Tibial artery (tissue), 4 donors: Measurements from ENCODE around the gene MXI1.
"Not testable (repeated sequence)": the region's sequence is repeated elsewhere in the genome, so short reads cannot be mapped to it uniquely, and the experiment has no call there.

Source experiments
- DNase-seq, 2 donors: peaks; one replicate each; pipeline ENCODE4 v3.0.0-alpha.2; 2019
- H3K27ac ChIP-seq, 2 donors: fragments of 200-600 bp; sonication (generic) in 1 of 2; 1 replicate in 1 of 2; 2 replicates in 1 of 2; pipeline ENCODE4 v1.5.1; 2018 to 2019; ENCODE audit warnings: mild to moderate bottlenecking in 1 of 2
- H3K27me3 ChIP-seq, 2 donors: fragments of 200-600 bp; sonication (generic) in 1 of 2; one replicate each; pipeline versions ENCODE4 v1.5.1 to v1.6.0; 2016 to 2019
- H3K36me3 ChIP-seq, 3 donors: fragments of 200-600 bp; sonication (generic) in 2 of 3; one replicate each; pipeline ENCODE4 v1.5.1; 2016 to 2019; ENCODE audit warnings: mild to moderate bottlenecking in 2 of 3
- H3K4me1 ChIP-seq, 4 donors: fragments of 200-600 bp; sonication (generic) in 2 of 4; 1 replicate in 3 of 4; 2 replicates in 1 of 4; pipeline ENCODE4 v1.5.1; 2016 to 2019
- H3K4me3 ChIP-seq, 2 donors: fragments of 200-600 bp; sonication (generic) in 1 of 2; 1 replicate in 1 of 2; 2 replicates in 1 of 2; pipeline ENCODE4 v1.5.1; 2018 to 2019; ENCODE audit warnings: mild to moderate bottlenecking in 2 of 2
- H3K9me3 ChIP-seq, 3 donors: fragments of 200-600 bp; sonication (generic) in 1 of 3; one replicate each; pipeline ENCODE4 v1.5.1; 2016 to 2019
- intact Hi-C: fragments of 100-400 bp; cut with DNase I; formaldehyde crosslinking; loops from one replicate; pipeline ENCODE4 v1.15.0; 2023; ENCODE audit warnings: low total_unique reads
- TF ChIP-seq, protein P1 (sequence below), 2 experiments: fragments of 200-600 bp in 1 of 2; fragments of 450-650 bp in 1 of 2; IDR thresholded peaks; one replicate each; pipeline ENCODE4 v1.5.1; 2017 to 2019; ENCODE audit warnings: antibody characterized with exemption in 2 of 2, mild to moderate bottlenecking in 1 of 2, moderate library complexity in 1 of 2

Gene MXI1

DNA sequence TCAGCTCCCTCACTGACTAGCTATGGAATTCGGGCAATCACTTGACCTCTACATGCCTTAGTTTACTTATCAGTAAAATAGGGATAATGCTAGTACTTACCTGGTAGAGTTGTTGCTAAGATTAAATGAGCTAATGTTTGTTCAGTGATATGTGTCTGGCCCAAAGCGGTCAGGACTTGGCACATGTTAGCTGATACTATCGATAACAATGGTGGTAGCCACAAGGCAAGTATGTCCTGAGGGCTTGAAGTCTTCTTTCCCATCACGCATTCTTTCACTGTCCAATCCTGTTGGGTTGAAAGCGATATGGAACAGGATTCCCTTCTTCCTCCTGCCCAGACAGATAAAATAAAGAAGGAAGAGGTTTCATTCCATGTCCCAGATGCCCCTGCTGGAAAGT is 25.5 kb upstream of the MXI1 start:
- TF ChIP-seq, protein P1, sequence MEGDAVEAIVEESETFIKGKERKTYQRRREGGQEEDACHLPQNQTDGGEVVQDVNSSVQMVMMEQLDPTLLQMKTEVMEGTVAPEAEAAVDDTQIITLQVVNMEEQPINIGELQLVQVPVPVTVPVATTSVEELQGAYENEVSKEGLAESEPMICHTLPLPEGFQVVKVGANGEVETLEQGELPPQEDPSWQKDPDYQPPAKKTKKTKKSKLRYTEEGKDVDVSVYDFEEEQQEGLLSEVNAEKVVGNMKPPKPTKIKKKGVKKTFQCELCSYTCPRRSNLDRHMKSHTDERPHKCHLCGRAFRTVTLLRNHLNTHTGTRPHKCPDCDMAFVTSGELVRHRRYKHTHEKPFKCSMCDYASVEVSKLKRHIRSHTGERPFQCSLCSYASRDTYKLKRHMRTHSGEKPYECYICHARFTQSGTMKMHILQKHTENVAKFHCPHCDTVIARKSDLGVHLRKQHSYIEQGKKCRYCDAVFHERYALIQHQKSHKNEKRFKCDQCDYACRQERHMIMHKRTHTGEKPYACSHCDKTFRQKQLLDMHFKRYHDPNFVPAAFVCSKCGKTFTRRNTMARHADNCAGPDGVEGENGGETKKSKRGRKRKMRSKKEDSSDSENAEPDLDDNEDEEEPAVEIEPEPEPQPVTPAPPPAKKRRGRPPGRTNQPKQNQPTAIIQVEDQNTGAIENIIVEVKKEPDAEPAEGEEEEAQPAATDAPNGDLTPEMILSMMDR (IDR thresholded peaks at IDR 0.05), result no peak
- H3K4me1 ChIP-seq, result no peaks in the 10 kb centered on the region
- intact Hi-C loops, result no loop called here
- H3K4me3 ChIP-seq, result no peak overlapping the region
- DNase-seq, result no peak
- H3K27me3 ChIP-seq, result no peaks in the 10 kb centered on the region
- no peaks in the 10 kb centered on the region for H3K36me3 ChIP-seq
- no peaks in the 10 kb centered on the region for H3K9me3 ChIP-seq
- H3K27ac ChIP-seq, result no peak overlapping the region

DNA sequence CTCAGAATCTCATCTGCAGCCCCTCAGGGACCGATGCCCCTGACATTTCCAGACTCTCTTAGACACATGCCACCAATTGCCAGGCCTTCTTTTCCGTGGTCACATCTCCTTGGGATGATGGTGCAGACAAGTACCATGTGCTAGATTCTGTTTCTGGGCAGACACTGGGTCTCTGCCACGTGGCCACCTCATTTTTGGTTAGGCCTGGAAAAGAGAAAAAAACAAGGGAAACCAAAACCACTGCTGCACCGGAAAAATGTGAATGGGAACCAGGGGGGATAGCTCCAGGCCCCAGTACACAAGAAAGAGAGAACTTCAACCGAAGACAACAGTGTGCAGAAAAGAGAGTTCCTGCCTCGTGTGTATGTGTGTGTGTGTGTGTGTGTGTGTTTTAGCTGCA is 23.0 kb upstream of the MXI1 start:
- DNase-seq, result no peak
- no peak overlapping the region for H3K27ac ChIP-seq
- H3K9me3 ChIP-seq, result no peaks in the 10 kb centered on the region
- H3K36me3 ChIP-seq, result no peaks in the 10 kb centered on the region
- H3K4me1 ChIP-seq, result no peaks in the 10 kb centered on the region
- H3K4me3 ChIP-seq, result no peak overlapping the region
- H3K27me3 ChIP-seq, result no peaks in the 10 kb centered on the region
- intact Hi-C loops, result no loop called here
- TF ChIP-seq, protein P1 (IDR thresholded peaks at IDR 0.05), result no peak

DNA sequence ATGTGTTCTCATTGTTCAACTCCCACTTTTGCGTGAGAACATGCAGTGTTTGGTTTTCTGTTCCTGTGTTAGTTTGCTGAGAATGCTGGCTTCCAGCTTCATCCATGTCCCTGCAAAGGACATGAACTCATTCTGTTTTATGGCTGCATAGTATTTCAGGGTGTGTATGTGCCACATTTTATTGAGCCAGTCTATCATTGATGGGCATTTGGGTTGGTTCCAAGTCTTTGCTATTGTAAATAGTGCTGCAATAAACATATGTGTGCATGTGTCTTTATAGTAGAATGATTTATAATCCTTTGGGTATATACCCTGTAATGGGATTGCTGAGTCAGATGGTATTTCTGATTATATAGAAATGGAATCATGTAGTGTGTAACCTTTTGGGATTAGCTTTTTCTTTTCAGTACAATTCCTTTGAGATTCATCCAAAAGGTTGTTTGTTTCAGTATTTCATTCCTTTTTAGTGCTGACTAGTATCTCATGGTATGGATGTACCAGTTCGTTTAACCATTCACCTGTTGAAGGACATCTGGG is 21.7 kb upstream of the MXI1 start:
- not testable (repeated sequence) for DNase-seq, H3K4me1 ChIP-seq

DNA sequence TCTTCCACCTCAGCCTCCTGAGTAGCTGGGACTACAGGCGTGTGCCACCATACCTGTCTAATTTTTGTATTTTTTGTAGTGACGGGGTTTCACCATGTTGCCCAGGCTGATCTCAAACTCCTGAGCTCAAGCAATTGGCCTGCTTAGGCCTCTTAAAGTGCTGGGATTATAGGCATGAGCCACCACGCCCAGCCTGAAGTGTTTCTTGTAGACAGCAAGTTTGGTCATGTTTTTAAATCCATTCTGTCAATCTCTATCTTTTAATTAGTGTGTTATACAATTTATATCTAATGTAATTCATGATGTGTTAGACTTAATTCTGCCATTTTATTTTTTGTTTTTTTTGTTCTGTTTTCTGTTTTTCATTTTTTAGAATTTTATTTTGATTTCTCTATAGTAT is 17.2 kb upstream of the MXI1 start:
- H3K27me3 ChIP-seq, result peaks cover 0 to 4% of the 10 kb centered on the region in 2 donors
- no peak overlapping the region for H3K4me3 ChIP-seq
- intact Hi-C loops, result no loop called here
- H3K36me3 ChIP-seq, result no peaks in the 10 kb centered on the region
- DNase-seq, result no peak
- H3K9me3 ChIP-seq, result no peaks in the 10 kb centered on the region
- TF ChIP-seq, protein P1 (IDR thresholded peaks at IDR 0.05), result no peak
- no peaks in the 10 kb centered on the region for H3K4me1 ChIP-seq
- no peak overlapping the region for H3K27ac ChIP-seq

More for the DNA sequence above, 21.7 kb upstream of the MXI1 start:
- H3K27me3 ChIP-seq, H3K9me3 ChIP-seq, H3K27ac ChIP-seq, H3K4me3 ChIP-seq, intact Hi-C loops, H3K36me3 ChIP-seq: not testable (repeated sequence)

DNA sequence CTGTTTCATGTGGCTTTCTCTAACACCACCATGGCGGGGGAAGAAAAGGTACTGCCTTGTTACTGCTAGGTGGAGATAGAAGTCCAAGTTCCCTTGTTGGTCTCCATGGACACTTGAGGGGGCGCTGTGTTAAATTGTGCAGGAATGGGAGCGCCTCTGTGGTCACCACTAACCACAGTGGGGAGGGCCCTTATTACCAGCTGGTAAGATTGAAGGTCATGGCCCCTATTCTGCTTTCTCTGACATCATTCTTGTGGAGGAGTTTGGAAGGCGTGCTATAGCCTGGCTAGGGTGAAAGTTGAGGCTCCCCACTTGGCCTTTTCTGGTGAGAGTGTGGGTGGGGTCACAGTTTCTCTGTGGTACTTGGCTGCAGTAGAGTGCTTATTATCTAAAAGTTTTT is 14.9 kb upstream of the MXI1 start:
- Histone ChIP-seq H3K36me3 (no peaks in the 10 kb centered on the region), H3K27me3 (peaks cover 0 to 4% of the 10 kb centered on the region in 2 donors), H3K4me3 (no peak overlapping the region), H3K27ac (no peak overlapping the region), H3K4me1 (no peaks in the 10 kb centered on the region), H3K9me3 (no peaks in the 10 kb centered on the region)
- TF ChIP-seq, protein P1 (IDR thresholded peaks at IDR 0.05), result no peak
- DNase-seq, result no peak
- intact Hi-C loops, result no loop called here

DNA sequence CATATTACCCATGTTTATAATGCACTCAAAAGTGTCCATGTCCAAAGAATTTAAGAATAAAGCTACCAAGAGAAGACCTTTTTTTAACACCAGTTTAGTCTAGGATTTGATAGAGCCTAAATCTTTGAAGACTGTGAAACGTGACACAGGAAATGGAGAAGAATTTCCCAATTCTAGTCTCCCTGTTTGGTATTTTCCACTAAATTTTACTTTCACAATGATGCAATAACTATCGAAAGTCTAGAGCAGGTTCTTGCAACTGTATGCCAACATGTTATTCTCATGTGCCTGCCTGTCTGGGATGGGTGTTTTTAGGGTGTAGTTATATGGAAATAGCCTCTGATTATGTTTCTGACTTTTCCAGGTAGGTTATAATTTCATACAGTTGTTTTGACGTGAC is 6.9 kb upstream of the MXI1 start:
- no peaks in the 10 kb centered on the region for H3K27me3 ChIP-seq
- TF ChIP-seq, protein P1 (IDR thresholded peaks at IDR 0.05), result no peak
- no peak overlapping the region for H3K4me3 ChIP-seq
- intact Hi-C loops, result loop anchor here (10.0 kb wide), 1 partner anchor 344 kb away; no protein-coding TSS in a partner anchor
- no peaks in the 10 kb centered on the region for H3K36me3 ChIP-seq
- no peaks in the 10 kb centered on the region for H3K9me3 ChIP-seq
- no peak for DNase-seq
- no peak overlapping the region for H3K27ac ChIP-seq
- no peaks in the 10 kb centered on the region for H3K4me1 ChIP-seq

DNA sequence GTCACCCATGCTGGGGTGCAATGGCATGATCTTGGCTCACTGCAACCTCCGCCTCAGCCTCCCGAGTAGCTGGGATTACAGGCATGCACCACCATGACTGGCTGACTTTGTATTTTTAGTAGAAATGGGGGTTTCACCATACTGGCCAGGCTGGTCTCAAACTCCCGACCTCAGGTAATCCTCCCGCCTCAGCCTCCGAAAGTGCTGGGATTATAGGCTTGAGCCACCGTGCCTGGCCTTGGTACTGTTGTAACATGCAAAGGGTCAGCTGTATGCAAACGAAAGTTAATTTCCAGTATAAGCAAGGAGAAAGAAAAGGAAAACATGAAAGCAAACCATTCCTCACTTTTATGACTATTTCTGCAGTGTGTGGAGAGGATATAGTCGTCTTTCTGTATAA is 6.4 kb upstream of the MXI1 start:
- intact Hi-C loops, result loop anchor here (10.0 kb wide), 1 partner anchor 344 kb away; no protein-coding TSS in a partner anchor
- H3K4me1 ChIP-seq, H3K27ac ChIP-seq, H3K36me3 ChIP-seq, DNase-seq, H3K4me3 ChIP-seq, H3K9me3 ChIP-seq, H3K27me3 ChIP-seq: not testable (repeated sequence)
